ENCODE measurements around the gene GP1BB. TPM values are rescaled to one million over a fixed set of nuclear protein-coding genes. Genes with fewer than 3 reads are reported as not detected.

The GP1BB gene
- total and polyA plus RNA-seq, 2 of the 13 experiments (the other 11 are each of a cell fraction or from before 2014, with no cell fraction given) = not detected

DNA sequence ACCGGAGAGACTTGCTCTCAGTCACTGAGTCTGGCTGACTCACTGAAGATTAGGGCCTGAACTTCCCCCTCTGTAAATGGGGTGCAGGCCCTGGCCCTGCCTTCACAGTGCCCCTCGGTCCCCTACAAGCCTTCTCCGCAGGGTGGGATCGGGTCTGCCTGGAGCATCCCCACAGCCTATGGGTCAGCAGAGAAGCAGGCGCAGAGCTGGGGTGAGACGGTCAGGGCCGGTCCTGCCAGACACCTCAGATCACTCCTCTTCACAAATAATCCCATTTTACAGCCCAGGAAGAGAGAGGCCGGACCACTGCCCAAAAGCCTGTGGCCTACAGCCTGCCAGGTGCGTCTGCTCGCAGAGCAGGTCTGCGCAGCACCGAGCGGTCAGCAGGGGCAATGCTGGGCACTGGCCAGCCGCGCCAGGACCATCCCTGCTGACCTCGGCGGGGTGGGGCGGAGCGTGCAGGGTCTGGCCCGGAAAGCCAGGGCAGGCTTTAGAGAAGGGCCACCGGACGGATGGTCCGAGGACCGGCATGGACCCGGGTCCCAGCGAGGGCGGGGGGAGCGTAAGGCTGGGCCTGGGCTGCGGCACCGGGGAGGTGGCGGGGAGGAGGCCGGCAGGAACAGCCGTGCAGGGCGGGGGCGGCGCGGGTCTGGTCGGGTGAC is 9.6 kb upstream of the GP1BB start (continued):
- TF ChIP-seq, protein P1, sequence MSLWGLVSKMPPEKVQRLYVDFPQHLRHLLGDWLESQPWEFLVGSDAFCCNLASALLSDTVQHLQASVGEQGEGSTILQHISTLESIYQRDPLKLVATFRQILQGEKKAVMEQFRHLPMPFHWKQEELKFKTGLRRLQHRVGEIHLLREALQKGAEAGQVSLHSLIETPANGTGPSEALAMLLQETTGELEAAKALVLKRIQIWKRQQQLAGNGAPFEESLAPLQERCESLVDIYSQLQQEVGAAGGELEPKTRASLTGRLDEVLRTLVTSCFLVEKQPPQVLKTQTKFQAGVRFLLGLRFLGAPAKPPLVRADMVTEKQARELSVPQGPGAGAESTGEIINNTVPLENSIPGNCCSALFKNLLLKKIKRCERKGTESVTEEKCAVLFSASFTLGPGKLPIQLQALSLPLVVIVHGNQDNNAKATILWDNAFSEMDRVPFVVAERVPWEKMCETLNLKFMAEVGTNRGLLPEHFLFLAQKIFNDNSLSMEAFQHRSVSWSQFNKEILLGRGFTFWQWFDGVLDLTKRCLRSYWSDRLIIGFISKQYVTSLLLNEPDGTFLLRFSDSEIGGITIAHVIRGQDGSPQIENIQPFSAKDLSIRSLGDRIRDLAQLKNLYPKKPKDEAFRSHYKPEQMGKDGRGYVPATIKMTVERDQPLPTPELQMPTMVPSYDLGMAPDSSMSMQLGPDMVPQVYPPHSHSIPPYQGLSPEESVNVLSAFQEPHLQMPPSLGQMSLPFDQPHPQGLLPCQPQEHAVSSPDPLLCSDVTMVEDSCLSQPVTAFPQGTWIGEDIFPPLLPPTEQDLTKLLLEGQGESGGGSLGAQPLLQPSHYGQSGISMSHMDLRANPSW (CRISPR knock-in tag; IDR thresholded peaks at IDR 0.05; ENCODE audit: borderline replicate concordance) = no peak
- TF ChIP-seq ZMYM3 (CRISPR knock-in tag; IDR thresholded peaks at IDR 0.05) (peak; percentile 53; the same call in 1 of the 2 replicates), ZSCAN25 (CRISPR knock-in tag; IDR thresholded peaks at IDR 0.05) (peak; percentile 26; the same call in 1 of the 2 replicates), ZNF768 (CRISPR knock-in tag; IDR thresholded peaks at IDR 0.05) (peak; percentile 33; the same call in 1 of the 2 replicates)

DNA sequence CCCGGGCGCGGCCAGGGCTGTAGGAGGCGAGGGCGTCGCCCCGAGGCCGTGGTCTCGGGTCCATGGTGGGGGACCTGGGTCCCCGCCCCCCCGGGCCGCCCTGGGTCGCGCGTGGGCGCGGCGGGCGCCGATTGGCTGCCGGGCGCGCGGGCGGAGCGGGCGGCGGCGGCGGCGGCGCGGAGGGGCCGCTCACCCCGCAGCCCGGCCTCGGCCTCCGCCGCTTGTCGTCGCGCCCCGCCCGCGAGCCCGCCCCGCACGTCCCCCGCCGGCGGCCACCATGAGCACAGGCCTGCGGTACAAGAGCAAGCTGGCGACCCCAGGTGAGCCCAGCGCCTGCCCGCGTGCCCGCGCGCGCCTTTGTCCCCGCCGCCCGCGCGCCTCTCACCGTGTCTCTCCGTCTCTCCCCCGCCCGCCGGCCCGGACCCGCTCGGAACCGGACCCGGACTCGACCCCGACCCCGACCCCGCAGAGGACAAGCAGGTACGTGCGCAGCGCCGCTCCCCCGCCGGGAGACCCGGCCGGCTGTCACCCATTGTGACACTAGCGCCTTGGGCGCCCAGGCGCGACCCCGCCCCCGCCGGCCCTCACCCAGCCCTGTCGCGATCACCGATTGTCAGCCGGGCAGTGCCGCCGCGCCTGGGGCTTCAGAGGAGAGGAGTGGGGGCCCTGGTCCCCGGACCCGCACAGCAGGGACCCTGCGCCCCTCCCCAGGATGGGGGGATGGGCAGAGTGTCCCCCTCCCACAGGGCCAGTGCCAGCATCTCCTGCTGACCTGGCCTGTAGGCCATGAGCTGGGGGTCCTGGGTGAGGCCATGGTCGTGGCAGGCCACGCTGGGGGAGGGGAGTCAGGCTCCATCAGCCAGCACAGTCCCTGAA is 8.8 kb upstream of the GP1BB start, which contains the start of gene SEPTIN5:
Gene SEPTIN5, plus strand, starts transcription at position 192 of the 876 bp plus-strand sequence. Its CDS starts 86 bp downstream, at position 278.
- H3K27ac ChIP-seq (ENCODE audit: extremely low read length, insufficient read depth, low read length) = no peak within 1 kb of the TSS
- WGBS (ENCODE audit: low lambda C conversion rate) = 0% methylated on average over 1 of the region's 106 CpGs
- peak within 1 kb of the TSS; percentile 26 to 62 (median 42); a peak in 4 of 6 replicates for H3K4me3 ChIP-seq (replicated peaks in 1 of 3; ENCODE audit: insufficient read depth in 1 of 3, low read depth in 2 of 3, low read length in 3 of 3)
- in situ Hi-C loops (cut with HindIII; ENCODE audit: extremely low pct_ligation_motif_present, low pct_unique_long_range_greater_than_20kb) = no loop called here
- DNase-seq (ENCODE audit: low spot score) (no peak), ATAC-seq (no peak), FAIRE-seq (no peak)
- BruUV-seq (replicated peaks) = no TSS peak
- H3K36me3 ChIP-seq (replicated peaks in 1 of 2; ENCODE audit: control insufficient read depth in 1 of 2, insufficient read depth in 2 of 2, low read length in 2 of 2) = no peaks in the 10 kb centered on the region
- H2AFZ ChIP-seq (ENCODE audit: low read length) = no peak within 1 kb of the TSS
- CTCF ChIA-PET (ENCODE audit: low intra/inter-chr PET ratio, low total read pairs) = no interaction called here
- peaks cover 10 to 86% of the 10 kb centered on the region in 2 experiments for H3K27me3 ChIP-seq (ENCODE audit: control insufficient read depth in 1 of 2, insufficient read depth in 2 of 2, low read length in 2 of 2)
- H3K4me2 ChIP-seq (ENCODE audit: low read depth, low read length) = peak within 1 kb of the TSS; percentile 67
- no peaks in the 10 kb centered on the region for H3K9me3 ChIP-seq (ENCODE audit: low read length)
- no peaks in the 10 kb centered on the region for H3K79me2 ChIP-seq (ENCODE audit: insufficient read depth, low read length)
- POLR2A ChIA-PET = no interaction called here
- H3K4me1 ChIP-seq (ENCODE audit: insufficient read depth, low read length) = peaks cover 4% of the 10 kb centered on the region; the same call in 1 of the 2 replicates
- H3K9ac ChIP-seq (ENCODE audit: insufficient read depth, low read depth, low read length) = no peak within 1 kb of the TSS
- intact Hi-C loops (cut with micrococcal nuclease; ENCODE audit: unreplicated experiment) = no loop called here
- H4K20me1 ChIP-seq (ENCODE audit: insufficient read depth, low read length) = peaks cover 4% of the 10 kb centered on the region; the same call in 1 of the 2 replicates
- TF ChIP-seq, protein P2, sequence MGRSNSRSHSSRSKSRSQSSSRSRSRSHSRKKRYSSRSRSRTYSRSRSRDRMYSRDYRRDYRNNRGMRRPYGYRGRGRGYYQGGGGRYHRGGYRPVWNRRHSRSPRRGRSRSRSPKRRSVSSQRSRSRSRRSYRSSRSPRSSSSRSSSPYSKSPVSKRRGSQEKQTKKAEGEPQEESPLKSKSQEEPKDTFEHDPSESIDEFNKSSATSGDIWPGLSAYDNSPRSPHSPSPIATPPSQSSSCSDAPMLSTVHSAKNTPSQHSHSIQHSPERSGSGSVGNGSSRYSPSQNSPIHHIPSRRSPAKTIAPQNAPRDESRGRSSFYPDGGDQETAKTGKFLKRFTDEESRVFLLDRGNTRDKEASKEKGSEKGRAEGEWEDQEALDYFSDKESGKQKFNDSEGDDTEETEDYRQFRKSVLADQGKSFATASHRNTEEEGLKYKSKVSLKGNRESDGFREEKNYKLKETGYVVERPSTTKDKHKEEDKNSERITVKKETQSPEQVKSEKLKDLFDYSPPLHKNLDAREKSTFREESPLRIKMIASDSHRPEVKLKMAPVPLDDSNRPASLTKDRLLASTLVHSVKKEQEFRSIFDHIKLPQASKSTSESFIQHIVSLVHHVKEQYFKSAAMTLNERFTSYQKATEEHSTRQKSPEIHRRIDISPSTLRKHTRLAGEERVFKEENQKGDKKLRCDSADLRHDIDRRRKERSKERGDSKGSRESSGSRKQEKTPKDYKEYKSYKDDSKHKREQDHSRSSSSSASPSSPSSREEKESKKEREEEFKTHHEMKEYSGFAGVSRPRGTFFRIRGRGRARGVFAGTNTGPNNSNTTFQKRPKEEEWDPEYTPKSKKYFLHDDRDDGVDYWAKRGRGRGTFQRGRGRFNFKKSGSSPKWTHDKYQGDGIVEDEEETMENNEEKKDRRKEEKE (IDR thresholded peaks at IDR 0.05) = no peak
- TF ChIP-seq EZH2 (conservative IDR thresholded peaks at IDR 0.05; ENCODE audit: low read depth, low read length) = peak; percentile 62; the same call in 1 of the 2 replicates

Data from HepG2 (cell line).